ENCODE results near the gene PPP4R2. TPM values are rescaled to one million over a fixed set of nuclear protein-coding genes. Genes with fewer than 3 reads are reported as not detected.
"Not testable (repeated sequence)": the region's sequence is repeated elsewhere in the genome, so short reads cannot be mapped to it uniquely, and the experiment has no call there.

The PPP4R2 gene
- total RNA-seq, 1 donor from 2014 or later, result 49.1 TPM

DNA sequence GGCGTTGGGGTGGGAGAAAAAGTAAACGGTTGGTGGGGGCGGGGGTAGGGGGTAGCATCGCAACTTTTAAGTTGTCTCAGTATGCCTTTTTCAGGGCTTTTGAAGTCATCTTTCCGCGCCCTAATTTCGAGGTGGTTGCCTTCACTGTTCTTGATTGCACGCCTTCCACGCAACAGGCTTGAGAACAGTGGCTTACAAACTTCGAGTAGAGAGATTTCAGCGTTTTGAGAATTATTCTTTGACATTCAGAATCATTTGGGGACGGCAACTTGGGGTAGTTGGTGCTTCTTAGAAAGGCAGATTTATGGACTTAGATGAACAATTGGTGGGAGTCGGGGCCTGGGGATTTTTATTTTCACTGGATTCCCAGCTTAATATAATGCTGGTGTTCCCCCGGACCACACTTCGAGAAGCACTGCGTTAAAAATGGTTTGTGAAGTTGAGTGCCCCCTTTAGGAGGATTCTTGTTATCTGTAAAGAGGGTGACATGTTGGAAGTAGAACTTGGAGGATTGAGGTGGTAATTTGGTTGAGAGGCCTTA, 880 bp downstream of the PPP4R2 start:
- Histone ChIP-seq H3K27ac (ENCODE audit: low read depth, low read length) (peak overlapping the region; percentile 92), H3K9ac (ENCODE audit: low read depth in 1 of 3, low read length in 3 of 3) (peak overlapping the region; percentile 84 to 90 (median 87)), H3K36me3 (ENCODE audit: control insufficient read depth in 3 of 3, insufficient read depth in 3 of 3, low read length in 3 of 3) (peaks cover 0 to 12% (median 9%) of the 10 kb centered on the region in 3 donors), H3K9me3 (ENCODE audit: control insufficient read depth in 3 of 3, low read length in 3 of 3) (no peaks in the 10 kb centered on the region), H3K4me3 (ENCODE audit: low read length in 3 of 3) (peak overlapping the region; percentile 86 to 93 (median 90)), H3K27me3 (ENCODE audit: control insufficient read depth in 3 of 3, insufficient read depth in 3 of 3, low read length in 3 of 3) (no peaks in the 10 kb centered on the region), H3K4me1 (ENCODE audit: control insufficient read depth in 3 of 3, insufficient read depth in 3 of 3, low read length in 3 of 3) (peaks cover 18 to 35% (median 32%) of the 10 kb centered on the region in 3 donors)

DNA sequence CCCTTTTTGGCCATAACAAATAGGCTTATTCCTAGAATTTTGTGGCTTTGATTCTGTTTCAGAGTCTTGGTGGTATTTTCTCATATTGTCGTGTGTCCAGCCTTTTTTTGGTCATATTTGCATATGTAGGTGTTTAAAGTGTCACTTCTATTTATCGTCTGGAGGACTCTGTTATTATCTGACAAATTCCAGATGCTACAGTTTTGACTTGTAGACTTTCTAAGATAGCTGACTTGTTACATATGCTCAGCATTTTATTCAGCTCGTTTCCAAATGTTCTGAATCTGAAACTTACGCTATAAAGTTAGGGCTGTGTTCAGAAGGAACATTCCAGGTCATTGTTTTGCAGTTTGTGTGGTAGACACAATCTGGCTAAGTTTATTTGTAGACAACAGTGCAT, 1.9 kb downstream of the PPP4R2 start:
- peak overlapping the region; percentile 24 to 93 (median 90) for H3K4me3 ChIP-seq (ENCODE audit: low read length in 3 of 3)
- H3K27ac ChIP-seq (ENCODE audit: low read depth, low read length), result no peak overlapping the region
- peaks cover 3 to 12% (median 9%) of the 10 kb centered on the region in 3 donors for H3K36me3 ChIP-seq (ENCODE audit: control insufficient read depth in 3 of 3, insufficient read depth in 3 of 3, low read length in 3 of 3)
- peak overlapping the region; percentile 28 to 84 (median 68) for H3K9ac ChIP-seq (ENCODE audit: low read depth in 1 of 3, low read length in 3 of 3)
- H3K27me3 ChIP-seq (ENCODE audit: control insufficient read depth in 3 of 3, insufficient read depth in 3 of 3, low read length in 3 of 3), result no peaks in the 10 kb centered on the region
- no peaks in the 10 kb centered on the region for H3K9me3 ChIP-seq (ENCODE audit: control insufficient read depth in 3 of 3, low read length in 3 of 3)
- H3K4me1 ChIP-seq (ENCODE audit: control insufficient read depth in 3 of 3, insufficient read depth in 3 of 3, low read length in 3 of 3), result peaks cover 18 to 35% (median 32%) of the 10 kb centered on the region in 3 donors

DNA sequence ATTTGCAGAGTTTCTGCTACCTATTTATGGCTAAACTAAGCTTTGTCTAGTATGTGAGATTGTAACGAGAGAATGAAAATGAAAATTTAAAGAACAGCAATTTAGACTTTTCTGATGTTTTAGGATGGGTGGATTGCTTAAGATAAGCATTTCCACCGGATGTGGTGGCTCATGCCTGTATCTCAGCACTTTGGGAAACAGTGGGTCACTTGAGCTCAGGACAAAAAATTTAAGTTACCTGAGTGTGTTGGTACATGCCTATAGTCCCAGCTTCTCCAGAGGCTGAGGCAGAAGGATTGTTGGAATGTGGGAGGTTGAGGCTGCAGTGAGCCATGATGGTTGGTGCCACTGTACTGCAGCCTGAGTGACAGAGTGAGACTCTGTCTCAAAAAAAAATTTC, 3.3 kb downstream of the PPP4R2 start:
- H3K9me3 ChIP-seq (ENCODE audit: control insufficient read depth in 3 of 3, low read length in 3 of 3), result no peaks in the 10 kb centered on the region
- no peaks in the 10 kb centered on the region for H3K27me3 ChIP-seq (ENCODE audit: control insufficient read depth in 3 of 3, insufficient read depth in 3 of 3, low read length in 3 of 3)
- no peak overlapping the region for H3K9ac ChIP-seq (ENCODE audit: low read depth in 1 of 3, low read length in 3 of 3)
- no peak overlapping the region for H3K27ac ChIP-seq (ENCODE audit: low read depth, low read length)
- peaks cover 3 to 12% (median 9%) of the 10 kb centered on the region in 3 donors for H3K36me3 ChIP-seq (ENCODE audit: control insufficient read depth in 3 of 3, insufficient read depth in 3 of 3, low read length in 3 of 3)
- H3K4me3 ChIP-seq (ENCODE audit: low read length in 3 of 3), result peak overlapping the region in 1 of 3 donors; percentile 17
- H3K4me1 ChIP-seq (ENCODE audit: control insufficient read depth in 3 of 3, insufficient read depth in 3 of 3, low read length in 3 of 3), result peaks cover 18 to 35% (median 35%) of the 10 kb centered on the region in 3 donors

DNA sequence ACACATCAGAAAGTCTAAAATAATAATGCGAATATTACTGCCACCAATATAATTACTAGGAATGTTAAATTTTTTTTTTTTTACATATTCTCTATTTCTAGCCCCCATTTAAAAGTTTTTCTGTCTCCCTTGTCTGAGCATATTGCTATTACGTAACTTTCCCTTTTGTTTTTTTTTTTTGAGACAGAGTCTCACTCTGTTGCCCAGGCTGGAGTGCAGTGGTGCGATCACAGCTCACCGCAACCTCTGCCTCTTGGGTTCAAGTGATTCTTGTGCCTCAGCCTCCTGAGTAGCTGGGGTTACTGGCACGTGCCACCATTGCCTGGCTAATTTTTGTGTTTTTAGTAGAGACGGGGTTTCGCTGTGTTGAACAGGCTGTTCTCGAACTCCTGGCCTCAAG, 6.4 kb downstream of the PPP4R2 start:
- not testable (repeated sequence) for H3K9ac ChIP-seq (ENCODE audit: low read depth in 1 of 3, low read length in 3 of 3); H3K27me3 ChIP-seq (ENCODE audit: control insufficient read depth in 3 of 3, insufficient read depth in 3 of 3, low read length in 3 of 3); H3K27ac ChIP-seq (ENCODE audit: low read depth, low read length); H3K4me3 ChIP-seq (ENCODE audit: low read length in 3 of 3); H3K9me3 ChIP-seq (ENCODE audit: control insufficient read depth in 3 of 3, low read length in 3 of 3)
- Histone ChIP-seq H3K36me3 (ENCODE audit: control insufficient read depth in 3 of 3, insufficient read depth in 3 of 3, low read length in 3 of 3) (peaks cover 3 to 22% (median 17%) of the 10 kb centered on the region in 3 donors), H3K4me1 (ENCODE audit: control insufficient read depth in 3 of 3, insufficient read depth in 3 of 3, low read length in 3 of 3) (peaks cover 16 to 29% (median 26%) of the 10 kb centered on the region in 3 donors)

DNA sequence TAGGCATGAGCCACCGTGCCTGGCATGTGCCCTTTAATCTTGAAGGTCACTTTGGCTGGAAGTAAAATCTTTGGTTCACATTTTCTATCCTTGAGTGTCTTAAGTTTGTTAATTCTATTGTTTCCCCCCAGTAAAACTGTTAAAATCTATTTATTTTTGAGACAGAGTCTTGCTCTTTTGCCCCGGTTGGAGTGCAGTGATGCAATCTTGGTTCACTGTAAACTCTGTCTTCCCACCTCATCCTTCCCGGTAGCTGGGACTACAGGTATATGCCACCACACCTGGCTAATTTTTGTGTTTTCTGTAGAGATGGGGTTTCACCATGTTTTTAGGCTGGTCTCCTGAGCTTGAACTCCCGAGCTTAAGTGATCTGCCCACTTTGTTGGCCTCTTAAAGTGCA, 7.7 kb downstream of the PPP4R2 start:
- Histone ChIP-seq H3K9me3 (ENCODE audit: control insufficient read depth in 3 of 3, low read length in 3 of 3) (no peaks in the 10 kb centered on the region), H3K4me3 (ENCODE audit: low read length in 3 of 3) (no peak overlapping the region), H3K9ac (ENCODE audit: low read depth in 1 of 3, low read length in 3 of 3) (no peak overlapping the region), H3K36me3 (ENCODE audit: control insufficient read depth in 3 of 3, insufficient read depth in 3 of 3, low read length in 3 of 3) (peaks cover 3 to 14% (median 14%) of the 10 kb centered on the region in 3 donors), H3K27ac (ENCODE audit: low read depth, low read length) (no peak overlapping the region), H3K27me3 (ENCODE audit: control insufficient read depth in 3 of 3, insufficient read depth in 3 of 3, low read length in 3 of 3) (no peaks in the 10 kb centered on the region), H3K4me1 (ENCODE audit: control insufficient read depth in 3 of 3, insufficient read depth in 3 of 3, low read length in 3 of 3) (peaks cover 17 to 26% (median 26%) of the 10 kb centered on the region in 3 donors)

DNA sequence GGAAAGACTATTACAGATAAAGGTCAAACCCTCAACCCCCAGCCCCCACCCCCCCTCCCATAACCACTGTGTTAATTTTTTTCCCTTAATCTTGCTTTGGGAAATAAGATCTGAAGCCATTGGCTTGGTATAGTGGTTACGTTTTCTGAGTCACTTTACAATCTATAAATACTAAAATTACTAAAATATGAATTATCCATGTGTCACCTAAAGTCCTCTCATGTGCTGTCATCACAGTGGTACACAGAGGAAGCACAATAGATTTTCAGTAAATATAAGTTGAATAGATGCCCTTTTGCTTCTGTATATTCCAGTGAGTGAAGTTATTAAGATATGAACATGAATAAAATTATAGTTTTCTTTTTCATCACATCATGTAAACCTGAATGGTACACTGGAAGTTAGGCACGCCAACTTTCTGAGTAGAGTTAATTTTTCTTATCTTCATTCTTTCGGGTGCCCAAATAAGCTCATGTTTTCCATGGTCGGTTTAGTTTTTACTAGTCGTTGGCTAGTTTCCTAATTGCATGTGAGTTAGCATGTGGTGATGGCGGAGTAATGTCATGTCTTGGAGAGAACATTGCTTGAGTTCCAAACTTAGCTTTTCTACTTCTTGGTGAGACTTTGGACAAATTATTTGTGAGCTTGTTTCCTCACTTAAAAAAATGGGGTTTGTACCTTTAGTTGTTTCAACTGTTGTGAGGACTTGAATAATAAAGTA, 11.5 kb downstream of the PPP4R2 start:
- peaks cover 12 to 22% (median 13%) of the 10 kb centered on the region in 3 donors for H3K4me1 ChIP-seq (ENCODE audit: control insufficient read depth in 3 of 3, insufficient read depth in 3 of 3, low read length in 3 of 3)

DNA sequence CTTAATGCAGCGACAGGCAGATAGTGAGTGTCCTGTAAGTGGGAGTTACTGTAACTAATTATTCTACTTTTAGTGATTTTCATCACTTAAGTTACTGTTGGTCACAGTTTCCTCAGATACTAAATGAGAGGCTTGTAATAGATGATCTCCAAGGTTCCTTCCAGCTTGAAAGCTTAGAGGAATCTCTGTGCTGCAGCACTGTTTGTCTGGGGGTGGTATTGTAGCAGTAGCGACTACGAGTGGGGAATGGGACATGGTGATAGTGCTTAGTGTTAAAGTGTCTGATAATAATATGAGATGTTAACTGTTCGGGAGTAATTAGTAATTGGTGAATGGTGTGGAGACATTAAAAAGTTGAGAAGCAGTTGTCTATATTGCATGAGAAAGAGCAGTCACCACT, 12.4 kb downstream of the PPP4R2 start:
- H3K4me1 ChIP-seq (ENCODE audit: control insufficient read depth in 3 of 3, insufficient read depth in 3 of 3, low read length in 3 of 3), result peaks cover 10 to 22% (median 14%) of the 10 kb centered on the region in 3 donors
- peak overlapping the region in 1 of 3 donors; percentile 10 for H3K9ac ChIP-seq (ENCODE audit: low read depth in 1 of 3, low read length in 3 of 3)
- H3K27ac ChIP-seq (ENCODE audit: low read depth, low read length), result no peak overlapping the region
- no peaks in the 10 kb centered on the region for H3K9me3 ChIP-seq (ENCODE audit: control insufficient read depth in 3 of 3, low read length in 3 of 3)
- no peak overlapping the region for H3K4me3 ChIP-seq (ENCODE audit: low read length in 3 of 3)
- H3K36me3 ChIP-seq (ENCODE audit: control insufficient read depth in 3 of 3, insufficient read depth in 3 of 3, low read length in 3 of 3), result peaks cover 0 to 11% (median 8%) of the 10 kb centered on the region in 3 donors
- H3K27me3 ChIP-seq (ENCODE audit: control insufficient read depth in 3 of 3, insufficient read depth in 3 of 3, low read length in 3 of 3), result no peaks in the 10 kb centered on the region

More for the DNA sequence above, 11.5 kb downstream of the PPP4R2 start:
- Histone ChIP-seq H3K36me3 (ENCODE audit: control insufficient read depth in 3 of 3, insufficient read depth in 3 of 3, low read length in 3 of 3) (peaks cover 3 to 11% (median 8%) of the 10 kb centered on the region in 3 donors), H3K27ac (ENCODE audit: low read depth, low read length) (no peak overlapping the region), H3K9ac (ENCODE audit: low read depth in 1 of 3, low read length in 3 of 3) (no peak overlapping the region), H3K9me3 (ENCODE audit: control insufficient read depth in 3 of 3, low read length in 3 of 3) (no peaks in the 10 kb centered on the region), H3K27me3 (ENCODE audit: control insufficient read depth in 3 of 3, insufficient read depth in 3 of 3, low read length in 3 of 3) (no peaks in the 10 kb centered on the region), H3K4me3 (ENCODE audit: low read length in 3 of 3) (no peak overlapping the region)

DNA sequence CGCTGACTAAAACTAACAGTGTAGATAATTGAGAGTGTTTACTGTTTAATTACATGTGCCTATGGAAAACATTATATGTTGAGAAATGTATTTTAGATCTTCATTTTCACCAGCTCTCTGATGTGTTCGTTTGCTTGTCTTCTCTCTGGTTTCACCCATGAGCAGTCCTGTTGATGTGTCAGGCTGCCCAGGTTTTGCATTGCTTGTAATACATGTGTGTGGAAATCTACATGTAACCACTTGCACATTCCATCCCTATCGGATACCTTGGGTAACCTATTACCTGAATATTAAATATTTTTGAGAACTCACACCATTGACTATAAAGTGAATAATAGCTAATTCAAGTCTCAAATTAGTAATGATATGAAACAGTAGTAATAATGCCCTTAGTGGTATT, 13.1 kb downstream of the PPP4R2 start:
- H3K9ac ChIP-seq (ENCODE audit: low read depth in 1 of 3, low read length in 3 of 3), result no peak overlapping the region
- H3K4me1 ChIP-seq (ENCODE audit: control insufficient read depth in 3 of 3, insufficient read depth in 3 of 3, low read length in 3 of 3), result peaks cover 10 to 22% (median 14%) of the 10 kb centered on the region in 3 donors
- peaks cover 0 to 11% (median 8%) of the 10 kb centered on the region in 3 donors for H3K36me3 ChIP-seq (ENCODE audit: control insufficient read depth in 3 of 3, insufficient read depth in 3 of 3, low read length in 3 of 3)
- no peaks in the 10 kb centered on the region for H3K9me3 ChIP-seq (ENCODE audit: control insufficient read depth in 3 of 3, low read length in 3 of 3)
- no peaks in the 10 kb centered on the region for H3K27me3 ChIP-seq (ENCODE audit: control insufficient read depth in 3 of 3, insufficient read depth in 3 of 3, low read length in 3 of 3)
- no peak overlapping the region for H3K27ac ChIP-seq (ENCODE audit: low read depth, low read length)
- no peak overlapping the region for H3K4me3 ChIP-seq (ENCODE audit: low read length in 3 of 3)

DNA sequence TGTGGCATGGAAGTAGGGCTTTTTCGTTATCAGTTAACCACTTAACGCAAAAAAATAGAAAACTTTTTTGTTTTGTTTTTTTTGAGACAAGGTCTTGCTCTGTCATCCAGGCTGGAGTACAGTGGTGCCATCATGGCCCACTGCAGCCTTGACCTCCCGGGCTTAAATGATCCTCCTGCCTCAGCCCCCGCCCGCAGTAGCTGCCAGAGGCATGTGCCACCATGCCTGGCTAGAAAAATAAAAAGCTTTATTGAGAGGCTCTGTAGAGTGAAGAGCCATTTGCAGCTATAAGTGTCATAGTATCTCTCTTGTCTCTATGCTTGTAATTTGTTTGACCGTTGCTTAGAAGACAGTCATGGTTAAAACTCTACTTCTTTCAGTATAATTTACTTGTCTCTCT, 13.5 kb downstream of the PPP4R2 start:
- H3K27ac ChIP-seq (ENCODE audit: low read depth, low read length), result no peak overlapping the region
- no peaks in the 10 kb centered on the region for H3K27me3 ChIP-seq (ENCODE audit: control insufficient read depth in 3 of 3, insufficient read depth in 3 of 3, low read length in 3 of 3)
- no peaks in the 10 kb centered on the region for H3K9me3 ChIP-seq (ENCODE audit: control insufficient read depth in 3 of 3, low read length in 3 of 3)
- no peak overlapping the region for H3K9ac ChIP-seq (ENCODE audit: low read depth in 1 of 3, low read length in 3 of 3)
- peaks cover 10 to 22% (median 14%) of the 10 kb centered on the region in 3 donors for H3K4me1 ChIP-seq (ENCODE audit: control insufficient read depth in 3 of 3, insufficient read depth in 3 of 3, low read length in 3 of 3)
- H3K36me3 ChIP-seq (ENCODE audit: control insufficient read depth in 3 of 3, insufficient read depth in 3 of 3, low read length in 3 of 3), result peaks cover 0 to 11% (median 8%) of the 10 kb centered on the region in 3 donors
- H3K4me3 ChIP-seq (ENCODE audit: low read length in 3 of 3), result no peak overlapping the region

DNA sequence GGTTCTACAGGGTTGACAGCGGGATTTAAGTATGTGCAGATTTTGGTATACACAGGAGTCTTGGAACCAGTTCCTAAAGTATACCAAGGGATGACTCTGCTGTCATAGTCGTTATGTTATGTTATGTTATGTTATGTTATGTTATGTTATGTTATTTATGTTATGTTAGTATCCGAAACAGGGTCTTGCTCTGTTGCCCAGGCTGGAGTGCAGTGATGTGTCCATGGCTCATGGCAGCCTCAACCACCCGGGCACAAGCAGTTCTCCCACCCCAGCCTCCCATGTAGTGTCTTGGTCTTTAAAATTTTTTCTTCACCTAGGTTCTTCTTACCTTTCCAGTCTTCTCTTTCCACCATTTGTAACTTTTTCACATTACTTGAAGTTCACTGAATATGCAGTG, 21.7 kb downstream of the PPP4R2 start:
- Histone ChIP-seq H3K9ac (ENCODE audit: low read depth in 1 of 3, low read length in 3 of 3) (no peak overlapping the region), H3K27me3 (ENCODE audit: control insufficient read depth in 3 of 3, insufficient read depth in 3 of 3, low read length in 3 of 3) (no peaks in the 10 kb centered on the region), H3K27ac (ENCODE audit: low read depth, low read length) (no peak overlapping the region), H3K4me3 (ENCODE audit: low read length in 3 of 3) (no peak overlapping the region), H3K9me3 (ENCODE audit: control insufficient read depth in 3 of 3, low read length in 3 of 3) (no peaks in the 10 kb centered on the region), H3K36me3 (ENCODE audit: control insufficient read depth in 3 of 3, insufficient read depth in 3 of 3, low read length in 3 of 3) (peaks cover 0 to 3% (median 3%) of the 10 kb centered on the region in 3 donors), H3K4me1 (ENCODE audit: control insufficient read depth in 3 of 3, insufficient read depth in 3 of 3, low read length in 3 of 3) (peaks cover 0 to 12% (median 7%) of the 10 kb centered on the region in 3 donors)

All from skeletal muscle tissue (tissue), 4 donors.